Thoracic aorta (tissue), 2 donors: Measurements from ENCODE around the gene HEXD. TPM values are rescaled to one million over a fixed set of nuclear protein-coding genes. Genes with fewer than 3 reads are reported as not detected.

ENCODE experiments used
- ATAC-seq: fragments of 150-250 bp; one replicate; pipeline ENCODE4 v1.8.0; 2017; ENCODE audit warnings: low read depth; ENCODE audit not compliant: insufficient number of reproducible peaks, low FRiP score
- DNase-seq: peaks from one replicate; pipeline ENCODE4 v3.0.0-alpha.2; 2020; ENCODE audit warnings: low spot score
- H3K27ac ChIP-seq, 2 donors: fragments of 200-600 bp; sonication (generic); 1 replicate in 1 of 2; 2 replicates in 1 of 2; pipeline ENCODE4 v1.5.1; 2016; ENCODE audit warnings: mild to moderate bottlenecking in 2 of 2, moderate library complexity in 2 of 2
- H3K27me3 ChIP-seq: fragments of 200-600 bp; sonication (generic); replicated peaks from 2 replicates; pipeline ENCODE4 v1.6.0; 2016; ENCODE audit warnings: mild to moderate bottlenecking; ENCODE audit not compliant: insufficient read depth
- H3K36me3 ChIP-seq: fragments of 200-600 bp; sonication (generic); one replicate; pipeline ENCODE4 v1.5.1; 2016
- H3K4me1 ChIP-seq, 2 donors: fragments of 200-600 bp; sonication (generic); 1 replicate in 1 of 2; 2 replicates in 1 of 2; pipeline versions ENCODE4 v1.5.1 to v1.6.0; 2016; ENCODE audit warnings: low read depth in 2 of 2, mild to moderate bottlenecking in 1 of 2; ENCODE audit not compliant: control insufficient read depth in 1 of 2
- H3K4me3 ChIP-seq: fragments of 200-600 bp; sonication (generic); 2 replicates; pipeline ENCODE4 v1.5.1; 2016; ENCODE audit warnings: mild to moderate bottlenecking
- H3K9me3 ChIP-seq: fragments of 200-600 bp; sonication (generic); 2 replicates; pipeline ENCODE4 v1.5.1; 2016
- CTCF ChIP-seq: fragments of 200-600 bp; sonication (generic); IDR thresholded peaks from one replicate; pipeline ENCODE4 v1.5.1; 2019; ENCODE audit warnings: antibody characterized with exemption
- total RNA-seq, 2 donors: library from RNA; depleted of rRNA; stranded (reverse); fragments of >200 nt; gene quantifications; one replicate each; pipeline versions ENCODE4 v1.1.0 to v1.2.3, GENCODE V29; 2016

The HEXD gene
- total RNA-seq, 2 donors from 2014 or later = 31.4 to 34.7 TPM

GRCh38 chr17:82415336-82415735, 2.8 kb upstream of the HEXD start:
- H3K4me3 ChIP-seq = no peak overlapping the region
- DNase-seq = no peak
- ATAC-seq = no peak
- peaks cover 8 to 14% of the 10 kb centered on the region in 2 donors for H3K4me1 ChIP-seq
- no peak for TF ChIP-seq CTCF
- H3K27ac ChIP-seq = no peak overlapping the region
- H3K9me3 ChIP-seq = no peaks in the 10 kb centered on the region
- H3K27me3 ChIP-seq = no peaks in the 10 kb centered on the region
- H3K36me3 ChIP-seq = no peaks in the 10 kb centered on the region

DNA sequence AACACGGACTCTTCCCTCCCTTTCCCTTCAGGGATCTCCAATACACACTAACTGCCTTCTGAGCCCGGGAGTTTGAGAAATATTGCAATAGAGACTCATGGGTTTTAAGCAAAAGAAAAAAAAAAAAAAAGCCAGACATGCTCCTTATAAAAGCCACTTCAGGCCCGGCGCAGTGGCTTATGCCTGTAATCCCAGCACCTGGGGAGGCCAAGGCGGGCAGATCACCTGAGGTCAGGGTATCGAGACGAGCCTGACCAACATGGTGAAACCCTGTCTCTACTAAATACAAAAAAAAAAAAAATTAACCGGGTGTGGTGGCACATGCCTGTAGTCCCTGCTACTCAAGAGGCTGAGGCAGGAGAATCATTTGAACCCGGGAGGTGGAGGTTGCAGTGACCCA, 2.4 kb upstream of the HEXD start:
- no peak for DNase-seq
- Histone ChIP-seq H3K9me3 (no peaks in the 10 kb centered on the region), H3K27ac (no peak overlapping the region), H3K36me3 (no peaks in the 10 kb centered on the region), H3K4me1 (peaks cover 8 to 14% of the 10 kb centered on the region in 2 donors), H3K27me3 (no peaks in the 10 kb centered on the region), H3K4me3 (no peak overlapping the region)
- TF ChIP-seq CTCF = no peak
- ATAC-seq = no peak

GRCh38 chr17:82416264-82416663, 1.9 kb upstream of the HEXD start:
- ATAC-seq (no peak), DNase-seq (no peak)
- peaks cover 8 to 14% of the 10 kb centered on the region in 2 donors for H3K4me1 ChIP-seq
- H3K9me3 ChIP-seq = no peaks in the 10 kb centered on the region
- H3K4me3 ChIP-seq = no peak overlapping the region
- no peaks in the 10 kb centered on the region for H3K27me3 ChIP-seq
- TF ChIP-seq CTCF = no peak
- H3K36me3 ChIP-seq = no peaks in the 10 kb centered on the region
- no peak overlapping the region for H3K27ac ChIP-seq

DNA sequence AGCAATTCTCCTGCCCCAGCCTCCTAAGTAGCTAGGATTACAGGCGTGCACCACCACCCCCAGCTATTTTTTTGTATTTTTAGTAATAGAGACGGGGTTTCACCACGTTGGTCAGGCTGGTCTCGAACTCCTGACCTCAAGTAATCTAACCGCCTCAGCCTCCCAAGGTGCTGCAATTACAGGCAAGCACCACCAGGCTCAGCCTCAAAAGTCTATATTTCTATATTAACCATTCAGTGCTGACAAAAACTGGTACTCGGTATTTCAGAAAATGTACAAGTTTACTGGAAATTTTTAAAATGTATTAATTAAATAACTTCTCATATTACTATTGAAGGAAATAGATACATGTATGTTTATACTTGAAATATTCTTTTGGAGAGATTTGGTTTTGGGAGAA, 1.4 kb upstream of the HEXD start:
- ATAC-seq (no peak), DNase-seq (no peak)
- Histone ChIP-seq H3K27ac (no peak overlapping the region), H3K27me3 (no peaks in the 10 kb centered on the region), H3K4me3 (no peak overlapping the region), H3K4me1 (peaks cover 8 to 14% of the 10 kb centered on the region in 2 donors), H3K36me3 (no peaks in the 10 kb centered on the region), H3K9me3 (no peaks in the 10 kb centered on the region)
- TF ChIP-seq CTCF = no peak

DNA sequence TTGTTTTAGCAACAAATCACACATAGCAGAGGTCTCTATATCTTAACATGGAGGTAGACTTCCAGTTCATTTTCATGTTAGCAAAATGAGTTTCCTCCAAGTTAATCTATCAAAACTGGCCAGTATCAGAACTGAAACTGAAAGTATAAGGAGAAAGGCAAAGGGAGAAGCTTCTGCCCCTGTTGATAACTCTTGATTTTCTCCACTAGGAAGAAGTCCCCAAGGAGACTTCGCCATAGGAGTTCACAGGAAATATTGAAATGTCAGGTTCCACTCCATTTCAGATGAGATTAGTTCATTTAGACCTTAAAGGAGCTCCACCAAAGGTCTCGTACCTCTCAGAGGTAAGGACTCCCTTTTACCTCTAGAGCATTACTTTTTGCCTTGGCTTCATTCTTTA, 1.4 kb downstream of the HEXD start:
- no peak for TF ChIP-seq CTCF
- Histone ChIP-seq H3K27ac (no peak overlapping the region), H3K4me3 (peak overlapping the region; percentile 92), H3K27me3 (no peaks in the 10 kb centered on the region), H3K4me1 (peaks cover 11 to 23% of the 10 kb centered on the region in 2 donors), H3K36me3 (no peaks in the 10 kb centered on the region), H3K9me3 (no peaks in the 10 kb centered on the region)
- ATAC-seq (no peak), DNase-seq (no peak)
